ENCODE data around the gene PRKG2. TPM values are rescaled to one million over a fixed set of nuclear protein-coding genes. Genes with fewer than 3 reads are reported as not detected.
A peak's percentile ranks its signal among the peaks of the same experiment; 100 is the strongest.

Gene PRKG2
- total and polyA plus RNA-seq, 8 donors: 0.59 to 4.9 (median 0.90) TPM

GRCh38 chr4:81137894-81138293, 77.1 kb downstream of the PRKG2 start:
- Histone ChIP-seq H3K4me3 (no peak overlapping the region), H3K36me3 (no peaks in the 10 kb centered on the region), H3K9me3 (no peaks in the 10 kb centered on the region), H3K27ac (no peak overlapping the region), H3K4me1 (no peaks in the 10 kb centered on the region), H3K27me3 (no peaks in the 10 kb centered on the region)
- intact Hi-C loops (cut with DNase I): no loop called here
- FAIRE-seq (no peak), ATAC-seq (no peak), DNase-seq (no peak)
- no peak for TF ChIP-seq CTCF (IDR thresholded peaks at IDR 0.05)
- 91 to 92% methylated on average over 4 of the region's 4 CpGs for WGBS, 2 donors

GRCh38 chr4:81137446-81137845, 77.6 kb downstream of the PRKG2 start:
- Histone ChIP-seq H3K4me3 (no peak overlapping the region), H3K4me1 (no peaks in the 10 kb centered on the region), H3K9me3 (no peaks in the 10 kb centered on the region), H3K27ac (no peak overlapping the region), H3K27me3 (no peaks in the 10 kb centered on the region), H3K36me3 (no peaks in the 10 kb centered on the region)
- no peak for FAIRE-seq
- ATAC-seq: no peak
- no peak for TF ChIP-seq CTCF (IDR thresholded peaks at IDR 0.05)
- DNase-seq: no peak
- WGBS, 2 donors: 56 to 59% methylated on average over 3 of the region's 3 CpGs
- intact Hi-C loops (cut with DNase I): no loop called here

- H3K27me3 ChIP-seq: no peaks in the 10 kb centered on the region
- DNase-seq (no peak), FAIRE-seq (no peak), ATAC-seq (peak in 1 of 4 donors; percentile 44)
- no peak overlapping the region for H3K4me3 ChIP-seq
- H3K9me3 ChIP-seq: no peaks in the 10 kb centered on the region
- intact Hi-C loops (cut with DNase I): no loop called here
- 62 to 73% methylated on average over 8 of the region's 8 CpGs for WGBS, 2 donors
- H3K4me1 ChIP-seq: no peaks in the 10 kb centered on the region
- H3K27ac ChIP-seq: no peak overlapping the region
- TF ChIP-seq CTCF (IDR thresholded peaks at IDR 0.05): no peak
- H3K36me3 ChIP-seq: no peaks in the 10 kb centered on the region
Measured at GRCh38 chr4:81136161-81136905, 78.7 kb downstream of the PRKG2 start.

GRCh38 chr4:81135501-81135900, 79.5 kb downstream of the PRKG2 start:
- ATAC-seq (no peak), DNase-seq (no peak), FAIRE-seq (no peak)
- Histone ChIP-seq H3K27me3 (no peaks in the 10 kb centered on the region), H3K36me3 (no peaks in the 10 kb centered on the region), H3K27ac (no peak overlapping the region), H3K4me3 (no peak overlapping the region), H3K4me1 (no peaks in the 10 kb centered on the region), H3K9me3 (no peaks in the 10 kb centered on the region)
- no peak for TF ChIP-seq CTCF (IDR thresholded peaks at IDR 0.05)
- intact Hi-C loops (cut with DNase I): no loop called here
- 54 to 60% methylated on average over 2 of the region's 2 CpGs for WGBS, 2 donors

GRCh38 chr4:81131563-81131962, 83.5 kb downstream of the PRKG2 start:
- Histone ChIP-seq H3K36me3 (no peaks in the 10 kb centered on the region), H3K4me1 (no peaks in the 10 kb centered on the region), H3K9me3 (no peaks in the 10 kb centered on the region), H3K27me3 (no peaks in the 10 kb centered on the region), H3K27ac (no peak overlapping the region), H3K4me3 (no peak overlapping the region)
- intact Hi-C loops (cut with DNase I): no loop called here
- DNase-seq (no peak), FAIRE-seq (no peak), ATAC-seq (no peak)
- WGBS, 2 donors: 65 to 86% methylated on average over 2 of the region's 2 CpGs
- no peak for TF ChIP-seq CTCF (IDR thresholded peaks at IDR 0.05)

Measured in pancreas (tissue), 10 donors.